Spinal cord (tissue), 10 donors: Measurements from ENCODE around the gene PNPLA6. TPM values are rescaled to one million over a fixed set of nuclear protein-coding genes. Genes with fewer than 3 reads are reported as not detected.
A peak's percentile ranks its signal among the peaks of the same experiment; 100 is the strongest.
"Not testable (repeated sequence)": the region's sequence is repeated elsewhere in the genome, so short reads cannot be mapped to it uniquely, and the experiment has no call there.

Experiments used
- DNase-seq, 6 donors: peaks; one replicate each; pipeline versions ENCODE4 v3.0.0 to v3.0.0-alpha.2; 2013 to 2015; ENCODE audit warnings: low spot score in 6 of 6, low read depth in 4 of 6
- H3K27ac ChIP-seq: one replicate; pipeline ENCODE4 v1.5.1; 2013; ENCODE audit warnings: low read depth, low read length, control low read depth
- H3K27me3 ChIP-seq: one replicate; pipeline ENCODE4 v1.6.1; 2013; ENCODE audit warnings: low read length; ENCODE audit not compliant: control insufficient read depth, insufficient read depth
- H3K36me3 ChIP-seq: one replicate; pipeline ENCODE4 v1.6.1; 2013; ENCODE audit warnings: low read length; ENCODE audit not compliant: control insufficient read depth, insufficient read depth
- H3K4me1 ChIP-seq: one replicate; pipeline ENCODE4 v1.6.1; 2013; ENCODE audit warnings: low read length; ENCODE audit not compliant: control insufficient read depth, insufficient read depth
- H3K4me3 ChIP-seq: one replicate; pipeline ENCODE4 v1.5.1; 2013; ENCODE audit warnings: low read depth, low read length, control low read depth
- H3K9me3 ChIP-seq: one replicate; pipeline ENCODE4 v1.6.1; 2013; ENCODE audit warnings: low read length; ENCODE audit not compliant: control insufficient read depth, insufficient read depth
- WGBS: methylation state at CpG from one replicate; pipeline ENCODE4 v1.1.5; 2013; ENCODE audit warnings: missing lambda C conversion rate; ENCODE audit not compliant: insufficient coverage; 5-methylcytosine and 5-hydroxymethylcytosine counted together
- polyA plus RNA-seq, 2 donors: library from polyadenylated mRNA; unstranded; fragments of 120-200 nt; gene quantifications; one replicate each; pipeline ENCODE4 v1.2.1, GENCODE V29; 2013; ENCODE audit not compliant: insufficient read length in 2 of 2
- total RNA-seq, 2 donors: library from RNA; depleted of rRNA in 1 of 2; stranded (reverse); fragments of 120-200 nt in 1 of 2; fragments of >200 nt in 1 of 2; gene quantifications; one replicate each; pipeline versions ENCODE4 v1.2.3 to v1.2.4, GENCODE V29; 2013 to 2014
- donor health status: healthy.

PNPLA6 gene
- total and polyA plus RNA-seq, 4 donors = 45.8 to 94.3 (median 69.8) TPM

GRCh38 chr19:7529246-7529600 is 6.3 kb upstream of the PNPLA6 start:
- no peak overlapping the region for H3K27ac ChIP-seq
- H3K4me1 ChIP-seq = peaks cover 9% of the 10 kb centered on the region
- 83% methylated on average over 14 of the region's 15 CpGs for WGBS
- H3K36me3 ChIP-seq = peaks cover 65% of the 10 kb centered on the region
- H3K9me3 ChIP-seq = no peaks in the 10 kb centered on the region
- no peak for DNase-seq
- H3K4me3 ChIP-seq = no peak overlapping the region
- H3K27me3 ChIP-seq = no peaks in the 10 kb centered on the region

DNA sequence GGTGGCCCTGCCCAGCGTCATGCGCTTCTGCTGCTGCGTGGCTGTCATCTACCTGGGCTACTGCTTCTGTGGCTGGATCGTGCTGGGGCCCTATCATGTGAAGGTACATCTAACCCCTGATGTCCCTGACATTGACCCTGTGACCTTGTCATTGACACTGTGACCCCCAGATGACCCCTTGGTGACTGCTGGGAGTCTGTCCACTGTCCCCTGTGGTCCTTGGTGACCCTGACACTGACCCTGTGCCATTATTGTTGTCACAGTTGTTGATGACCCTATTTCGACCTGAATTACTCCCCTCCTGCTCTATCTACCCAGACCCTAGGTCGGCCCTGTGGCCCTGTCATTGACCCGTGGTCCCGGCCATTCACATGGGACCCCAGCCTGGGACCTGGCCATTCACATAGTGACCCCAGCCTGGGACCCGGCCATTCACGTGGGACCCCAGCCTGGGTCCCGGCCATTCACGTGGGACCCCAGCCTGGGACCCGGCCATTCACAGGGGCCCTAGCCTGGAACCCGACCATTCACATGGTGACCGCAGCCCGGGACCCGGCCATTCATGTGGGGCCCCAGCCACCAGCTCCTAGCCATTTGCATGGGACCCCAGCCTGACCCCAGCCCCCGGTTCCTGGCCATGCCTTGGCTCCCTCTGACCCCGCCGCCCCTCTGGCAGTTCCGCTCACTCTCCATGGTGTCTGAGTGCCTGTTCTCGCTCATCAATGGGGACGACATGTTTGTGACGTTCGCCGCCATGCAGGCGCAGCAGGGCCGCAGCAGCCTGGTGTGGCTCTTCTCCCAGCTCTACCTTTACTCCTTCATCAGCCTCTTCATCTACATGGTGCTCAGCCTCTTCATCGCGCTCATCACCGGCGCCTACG is 5.7 kb upstream of the PNPLA6 start:
- H3K4me1 ChIP-seq = peaks cover 15% of the 10 kb centered on the region
- H3K36me3 ChIP-seq = peaks cover 61% of the 10 kb centered on the region
- H3K27ac ChIP-seq = no peak overlapping the region
- no peaks in the 10 kb centered on the region for H3K27me3 ChIP-seq
- WGBS = 93% methylated on average over 33 of the region's 33 CpGs
- H3K4me3 ChIP-seq = no peak overlapping the region
- no peaks in the 10 kb centered on the region for H3K9me3 ChIP-seq
- DNase-seq = no peak

DNA sequence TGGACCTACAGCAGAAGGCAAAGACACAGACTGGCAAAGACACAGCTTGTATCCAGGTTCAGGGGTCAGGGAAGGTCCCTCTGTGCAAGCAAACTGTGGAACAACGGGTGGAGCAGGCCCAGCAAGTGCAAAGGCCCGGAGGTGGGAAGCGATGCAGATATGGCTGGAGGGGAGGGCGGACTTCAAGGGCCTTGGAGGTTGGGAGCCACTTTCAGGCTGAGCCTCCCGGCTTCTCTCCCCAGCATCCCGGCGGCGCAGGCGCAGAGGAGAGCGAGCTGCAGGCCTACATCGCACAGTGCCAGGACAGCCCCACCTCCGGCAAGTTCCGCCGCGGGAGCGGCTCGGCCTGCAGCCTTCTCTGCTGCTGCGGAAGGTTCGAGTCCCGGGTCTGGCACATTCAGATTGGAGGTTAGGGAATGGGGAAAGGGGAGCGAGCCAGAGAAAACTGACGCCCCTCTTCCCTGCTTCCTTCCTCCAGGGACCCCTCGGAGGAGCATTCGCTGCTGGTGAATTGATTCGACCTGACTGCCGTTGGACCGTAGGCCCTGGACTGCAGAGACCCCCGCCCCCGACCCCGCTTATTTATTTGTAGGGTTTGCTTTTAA is 2.1 kb upstream of the PNPLA6 start:
- Histone ChIP-seq H3K27me3 (no peaks in the 10 kb centered on the region), H3K9me3 (no peaks in the 10 kb centered on the region), H3K27ac (peak overlapping the region; percentile 98), H3K4me1 (peaks cover 26% of the 10 kb centered on the region), H3K36me3 (peaks cover 47% of the 10 kb centered on the region), H3K4me3 (peak overlapping the region; percentile 83)
- peak in 2 of 6 donors; percentile 75 to 84 for DNase-seq
- 18% methylated on average over 27 of the region's 30 CpGs for WGBS

DNA sequence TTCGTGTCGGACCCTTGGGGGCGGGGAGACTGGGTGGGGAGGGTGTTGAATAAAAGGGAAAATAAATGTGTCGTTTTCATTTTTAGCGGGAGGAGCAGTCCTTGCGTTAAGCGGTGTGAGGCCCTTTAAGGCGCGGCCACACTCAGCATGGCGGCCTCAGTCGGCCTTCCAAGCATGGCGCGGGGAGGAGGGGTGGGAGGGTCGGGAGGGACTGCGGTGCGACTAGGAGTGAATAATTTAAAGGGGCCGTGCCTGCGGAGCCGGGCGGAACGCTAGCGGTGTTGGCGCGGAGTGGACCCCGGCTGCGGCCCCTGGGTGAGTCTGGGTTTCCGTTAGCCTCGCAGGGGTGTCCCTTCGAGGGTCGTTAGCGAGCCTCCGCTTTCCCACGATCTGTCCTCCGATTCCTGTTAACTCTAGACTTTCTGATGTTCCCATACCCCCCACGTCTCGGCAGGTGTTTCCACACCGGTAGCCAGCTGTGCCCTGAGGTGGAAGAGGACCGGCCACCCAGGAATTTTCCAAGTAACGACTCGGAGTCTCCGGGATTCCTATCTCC is 1.5 kb upstream of the PNPLA6 start:
- H3K27ac ChIP-seq = peak overlapping the region; percentile 98
- under 1% methylated on average over 35 of the region's 41 CpGs for WGBS
- peaks cover 47% of the 10 kb centered on the region for H3K36me3 ChIP-seq
- H3K4me3 ChIP-seq = peak overlapping the region; percentile 83
- H3K9me3 ChIP-seq = no peaks in the 10 kb centered on the region
- no peaks in the 10 kb centered on the region for H3K27me3 ChIP-seq
- DNase-seq = peak in 3 of 6 donors; percentile 87 to 98 (median 97)
- H3K4me1 ChIP-seq = peaks cover 26% of the 10 kb centered on the region

GRCh38 chr19:7534531-7535046 is 928 bp upstream of the PNPLA6 start:
- Histone ChIP-seq H3K27me3 (no peaks in the 10 kb centered on the region), H3K4me3 (peak overlapping the region; percentile 83), H3K36me3 (peaks cover 47% of the 10 kb centered on the region), H3K9me3 (no peaks in the 10 kb centered on the region), H3K4me1 (peaks cover 26% of the 10 kb centered on the region), H3K27ac (peak overlapping the region; percentile 98)
- WGBS = 0% methylated on average over 27 of the region's 27 CpGs
- peak in 2 of 6 donors; percentile 87 to 90 for DNase-seq

DNA sequence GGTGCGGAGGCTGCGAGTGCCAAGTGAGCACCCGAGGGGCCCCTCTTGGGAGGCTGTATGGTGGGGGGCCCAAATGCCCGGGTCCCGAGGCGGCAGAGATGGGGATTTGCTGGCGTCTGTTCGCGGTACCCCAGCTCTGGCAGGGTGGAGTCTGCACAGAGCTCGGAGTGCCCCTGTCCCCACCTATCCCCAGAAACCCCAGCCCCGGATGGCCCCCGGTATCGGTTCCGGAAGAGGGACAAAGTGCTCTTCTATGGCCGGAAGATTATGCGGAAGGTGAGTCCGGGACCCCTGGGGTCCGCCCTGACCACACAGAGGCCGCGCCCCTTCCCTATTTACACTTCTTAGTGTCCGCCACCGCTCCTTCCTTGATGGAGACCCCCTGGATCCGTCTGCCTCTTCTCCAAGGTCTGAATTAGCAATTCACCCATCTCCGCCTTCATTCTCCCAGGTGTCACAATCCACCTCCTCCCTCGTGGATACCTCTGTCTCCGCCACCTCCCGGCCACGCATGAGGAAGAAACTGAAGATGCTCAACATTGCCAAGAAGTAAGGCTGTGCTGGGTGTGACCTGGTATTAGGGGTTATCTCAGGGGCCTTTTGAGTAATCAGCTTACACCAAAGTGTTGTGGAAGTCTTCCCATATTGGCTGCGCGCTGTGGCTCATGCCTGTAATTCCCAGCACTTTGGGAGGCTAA is 630 bp downstream of the PNPLA6 start:
- Histone ChIP-seq H3K27ac (peak overlapping the region; percentile 98), H3K4me1 (peaks cover 26% of the 10 kb centered on the region), H3K4me3 (peak overlapping the region; percentile 83), H3K27me3 (no peaks in the 10 kb centered on the region), H3K9me3 (no peaks in the 10 kb centered on the region), H3K36me3 (peaks cover 50% of the 10 kb centered on the region)
- no peak for DNase-seq
- 41% methylated on average over 16 of the region's 30 CpGs for WGBS

DNA sequence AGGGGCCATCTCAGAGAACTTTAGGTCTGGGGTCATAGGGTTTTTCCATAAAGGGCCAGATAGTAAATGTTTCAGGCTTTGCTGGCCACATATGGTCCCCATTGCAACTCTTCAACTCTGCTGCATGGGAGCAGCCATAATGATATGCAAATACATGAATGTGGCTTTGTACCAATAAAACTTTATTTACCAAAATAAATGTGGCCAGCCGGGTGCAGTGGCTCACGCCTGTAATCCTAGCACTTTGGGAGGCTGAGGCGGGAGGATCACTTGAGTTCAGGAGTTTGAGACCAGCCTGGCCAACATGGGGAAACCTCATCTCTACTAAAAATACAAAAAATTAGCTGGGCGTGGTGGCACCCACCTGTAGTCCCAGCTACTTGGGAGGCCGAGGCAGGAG is 3.5 kb downstream of the PNPLA6 start:
- Histone ChIP-seq H3K36me3 (peaks cover 76% of the 10 kb centered on the region), H3K4me1 (peaks cover 16% of the 10 kb centered on the region)
- 100% methylated on average over 1 of the region's 5 CpGs for WGBS
- not testable (repeated sequence) for H3K4me3 ChIP-seq, H3K27ac ChIP-seq, DNase-seq, H3K27me3 ChIP-seq, H3K9me3 ChIP-seq

GRCh38 chr19:7539827-7540425 is 4.4 kb downstream of the PNPLA6 start:
- no peak overlapping the region for H3K4me3 ChIP-seq
- H3K4me1 ChIP-seq = peaks cover 11% of the 10 kb centered on the region
- no peaks in the 10 kb centered on the region for H3K27me3 ChIP-seq
- DNase-seq = no peak
- peaks cover 85% of the 10 kb centered on the region for H3K36me3 ChIP-seq
- WGBS = 94% methylated on average over 21 of the region's 28 CpGs
- H3K27ac ChIP-seq = no peak overlapping the region
- no peaks in the 10 kb centered on the region for H3K9me3 ChIP-seq
